ENCODE data around the gene TFB1M.
"Not testable (repeated sequence)": the region's sequence is repeated elsewhere in the genome, so short reads cannot be mapped to it uniquely, and the experiment has no call there.

TFB1M gene

GRCh38 chr6:155228546-155229166 lies 85.6 kb downstream of the TFB1M start:
- Histone ChIP-seq H3K9me3 (ENCODE audit: control insufficient read depth, low read depth, low read length) (no peaks in the 10 kb centered on the region), H3K27ac (ENCODE audit: low read length) (no peak overlapping the region), H3K4me3 (ENCODE audit: low read length) (no peak overlapping the region), H3K9ac (ENCODE audit: low read length) (no peak overlapping the region), H3K27me3 (ENCODE audit: control insufficient read depth, insufficient read depth, low read length) (no peaks in the 10 kb centered on the region), H3K36me3 (ENCODE audit: control insufficient read depth, low read depth, low read length) (no peaks in the 10 kb centered on the region), H3K4me1 (ENCODE audit: control insufficient read depth, low read depth, low read length) (peaks cover 10% of the 10 kb centered on the region)

- Histone ChIP-seq H3K27ac (ENCODE audit: low read length) (no peak overlapping the region), H3K4me1 (ENCODE audit: control insufficient read depth, low read depth, low read length) (peaks cover 10% of the 10 kb centered on the region), H3K9ac (ENCODE audit: low read length) (no peak overlapping the region), H3K9me3 (ENCODE audit: control insufficient read depth, low read depth, low read length) (no peaks in the 10 kb centered on the region), H3K27me3 (ENCODE audit: control insufficient read depth, insufficient read depth, low read length) (no peaks in the 10 kb centered on the region), H3K4me3 (ENCODE audit: low read length) (no peak overlapping the region), H3K36me3 (ENCODE audit: control insufficient read depth, low read depth, low read length) (no peaks in the 10 kb centered on the region)
Observed at GRCh38 chr6:155227046-155227445, 87.2 kb downstream of the TFB1M start.

GRCh38 chr6:155224618-155225017 lies 89.7 kb downstream of the TFB1M start:
- no peak overlapping the region for H3K4me3 ChIP-seq (ENCODE audit: low read length)
- H3K4me1 ChIP-seq (ENCODE audit: control insufficient read depth, low read depth, low read length) = peaks cover 10% of the 10 kb centered on the region
- no peak overlapping the region for H3K27ac ChIP-seq (ENCODE audit: low read length)
- H3K9me3 ChIP-seq (ENCODE audit: control insufficient read depth, low read depth, low read length) = no peaks in the 10 kb centered on the region
- no peak overlapping the region for H3K9ac ChIP-seq (ENCODE audit: low read length)
- H3K27me3 ChIP-seq (ENCODE audit: control insufficient read depth, insufficient read depth, low read length) = no peaks in the 10 kb centered on the region
- no peaks in the 10 kb centered on the region for H3K36me3 ChIP-seq (ENCODE audit: control insufficient read depth, low read depth, low read length)

GRCh38 chr6:155223646-155224451 lies 90.4 kb downstream of the TFB1M start:
- Histone ChIP-seq H3K4me3 (ENCODE audit: low read length) (no peak overlapping the region), H3K4me1 (ENCODE audit: control insufficient read depth, low read depth, low read length) (peaks cover 10% of the 10 kb centered on the region), H3K36me3 (ENCODE audit: control insufficient read depth, low read depth, low read length) (no peaks in the 10 kb centered on the region), H3K9ac (ENCODE audit: low read length) (no peak overlapping the region), H3K27me3 (ENCODE audit: control insufficient read depth, insufficient read depth, low read length) (no peaks in the 10 kb centered on the region), H3K27ac (ENCODE audit: low read length) (no peak overlapping the region), H3K9me3 (ENCODE audit: control insufficient read depth, low read depth, low read length) (no peaks in the 10 kb centered on the region)

- peaks cover 10% of the 10 kb centered on the region for H3K4me1 ChIP-seq (ENCODE audit: control insufficient read depth, low read depth, low read length)
- no peak overlapping the region for H3K27ac ChIP-seq (ENCODE audit: low read length)
- no peaks in the 10 kb centered on the region for H3K9me3 ChIP-seq (ENCODE audit: control insufficient read depth, low read depth, low read length)
- no peak overlapping the region for H3K9ac ChIP-seq (ENCODE audit: low read length)
- no peak overlapping the region for H3K4me3 ChIP-seq (ENCODE audit: low read length)
- no peaks in the 10 kb centered on the region for H3K36me3 ChIP-seq (ENCODE audit: control insufficient read depth, low read depth, low read length)
- H3K27me3 ChIP-seq (ENCODE audit: control insufficient read depth, insufficient read depth, low read length) = no peaks in the 10 kb centered on the region
Observed at GRCh38 chr6:155222506-155222905, 91.8 kb downstream of the TFB1M start.

- peaks cover 12% of the 10 kb centered on the region for H3K4me1 ChIP-seq (ENCODE audit: control insufficient read depth, low read depth, low read length)
- H3K9ac ChIP-seq (ENCODE audit: low read length) = no peak overlapping the region
- H3K27me3 ChIP-seq (ENCODE audit: control insufficient read depth, insufficient read depth, low read length) = no peaks in the 10 kb centered on the region
- no peak overlapping the region for H3K27ac ChIP-seq (ENCODE audit: low read length)
- H3K9me3 ChIP-seq (ENCODE audit: control insufficient read depth, low read depth, low read length) = no peaks in the 10 kb centered on the region
- H3K36me3 ChIP-seq (ENCODE audit: control insufficient read depth, low read depth, low read length) = no peaks in the 10 kb centered on the region
- no peak overlapping the region for H3K4me3 ChIP-seq (ENCODE audit: low read length)
Observed at GRCh38 chr6:155221086-155221485, 93.2 kb downstream of the TFB1M start.

GRCh38 chr6:155219858-155220301 lies 94.4 kb downstream of the TFB1M start:
- no peak overlapping the region for H3K27ac ChIP-seq (ENCODE audit: low read length)
- peaks cover 12% of the 10 kb centered on the region for H3K4me1 ChIP-seq (ENCODE audit: control insufficient read depth, low read depth, low read length)
- H3K4me3 ChIP-seq (ENCODE audit: low read length) = no peak overlapping the region
- H3K9me3 ChIP-seq (ENCODE audit: control insufficient read depth, low read depth, low read length) = no peaks in the 10 kb centered on the region
- no peaks in the 10 kb centered on the region for H3K27me3 ChIP-seq (ENCODE audit: control insufficient read depth, insufficient read depth, low read length)
- H3K9ac ChIP-seq (ENCODE audit: low read length) = no peak overlapping the region
- H3K36me3 ChIP-seq (ENCODE audit: control insufficient read depth, low read depth, low read length) = no peaks in the 10 kb centered on the region

- Histone ChIP-seq H3K4me1 (ENCODE audit: control insufficient read depth, low read depth, low read length) (peaks cover 12% of the 10 kb centered on the region), H3K27ac (ENCODE audit: low read length) (no peak overlapping the region), H3K9ac (ENCODE audit: low read length) (no peak overlapping the region), H3K36me3 (ENCODE audit: control insufficient read depth, low read depth, low read length) (no peaks in the 10 kb centered on the region), H3K9me3 (ENCODE audit: control insufficient read depth, low read depth, low read length) (no peaks in the 10 kb centered on the region), H3K27me3 (ENCODE audit: control insufficient read depth, insufficient read depth, low read length) (no peaks in the 10 kb centered on the region), H3K4me3 (ENCODE audit: low read length) (no peak overlapping the region)
Observed at GRCh38 chr6:155219299-155219698, 95.0 kb downstream of the TFB1M start.

- not testable (repeated sequence) for H3K27me3 ChIP-seq (ENCODE audit: control insufficient read depth, insufficient read depth, low read length); H3K36me3 ChIP-seq (ENCODE audit: control insufficient read depth, low read depth, low read length); H3K27ac ChIP-seq (ENCODE audit: low read length); H3K9me3 ChIP-seq (ENCODE audit: control insufficient read depth, low read depth, low read length); H3K4me3 ChIP-seq (ENCODE audit: low read length); H3K9ac ChIP-seq (ENCODE audit: low read length)
- H3K4me1 ChIP-seq (ENCODE audit: control insufficient read depth, low read depth, low read length) = peaks cover 12% of the 10 kb centered on the region
Observed at GRCh38 chr6:155218711-155219110, 95.6 kb downstream of the TFB1M start.

- no peaks in the 10 kb centered on the region for H3K36me3 ChIP-seq (ENCODE audit: control insufficient read depth, low read depth, low read length)
- H3K27ac ChIP-seq (ENCODE audit: low read length) = no peak overlapping the region
- H3K4me1 ChIP-seq (ENCODE audit: control insufficient read depth, low read depth, low read length) = peaks cover 12% of the 10 kb centered on the region
- no peak overlapping the region for H3K9ac ChIP-seq (ENCODE audit: low read length)
- no peaks in the 10 kb centered on the region for H3K27me3 ChIP-seq (ENCODE audit: control insufficient read depth, insufficient read depth, low read length)
- no peak overlapping the region for H3K4me3 ChIP-seq (ENCODE audit: low read length)
- no peaks in the 10 kb centered on the region for H3K9me3 ChIP-seq (ENCODE audit: control insufficient read depth, low read depth, low read length)
Observed at GRCh38 chr6:155216312-155217046, 97.8 kb downstream of the TFB1M start.

- Histone ChIP-seq H3K4me3 (ENCODE audit: low read length) (no peak overlapping the region), H3K27me3 (ENCODE audit: control insufficient read depth, insufficient read depth, low read length) (no peaks in the 10 kb centered on the region), H3K4me1 (ENCODE audit: control insufficient read depth, low read depth, low read length) (peaks cover 12% of the 10 kb centered on the region), H3K27ac (ENCODE audit: low read length) (no peak overlapping the region), H3K36me3 (ENCODE audit: control insufficient read depth, low read depth, low read length) (peaks cover 3% of the 10 kb centered on the region), H3K9ac (ENCODE audit: low read length) (no peak overlapping the region), H3K9me3 (ENCODE audit: control insufficient read depth, low read depth, low read length) (no peaks in the 10 kb centered on the region)
Observed at GRCh38 chr6:155215906-155216305, 98.4 kb downstream of the TFB1M start.
